GM12873 (cell line): ENCODE measurements around the gene WDFY4.

ENCODE experiments used
- CTCF ChIP-seq: IDR thresholded peaks from 2 replicates; pipeline ENCODE4 v1.5.1; 2012; ENCODE audit warnings: low read depth, mild to moderate bottlenecking, moderate library complexity, low read length, control low read depth; ENCODE audit not compliant: insufficient read depth; ENCODE audit errors: missing control alignments

WDFY4 gene

GRCh38 chr10:48640326-48640725 is 44.3 kb upstream of the WDFY4 start:
- no peak for TF ChIP-seq CTCF

GRCh38 chr10:48645600-48645999 is 39.1 kb upstream of the WDFY4 start:
- TF ChIP-seq CTCF, result no peak

- TF ChIP-seq CTCF, result no peak
Measured at GRCh38 chr10:48648172-48648942, 36.3 kb upstream of the WDFY4 start.

- no peak for TF ChIP-seq CTCF
Measured at GRCh38 chr10:48649349-48649944, 35.2 kb upstream of the WDFY4 start.

- TF ChIP-seq CTCF, result no peak
Measured at GRCh38 chr10:48651293-48651692, 33.4 kb upstream of the WDFY4 start.

GRCh38 chr10:48651839-48652238 is 32.8 kb upstream of the WDFY4 start:
- no peak for TF ChIP-seq CTCF

GRCh38 chr10:48652344-48652743 is 32.3 kb upstream of the WDFY4 start:
- no peak for TF ChIP-seq CTCF
